ENCODE measurements around the gene NRARP.

DNA sequence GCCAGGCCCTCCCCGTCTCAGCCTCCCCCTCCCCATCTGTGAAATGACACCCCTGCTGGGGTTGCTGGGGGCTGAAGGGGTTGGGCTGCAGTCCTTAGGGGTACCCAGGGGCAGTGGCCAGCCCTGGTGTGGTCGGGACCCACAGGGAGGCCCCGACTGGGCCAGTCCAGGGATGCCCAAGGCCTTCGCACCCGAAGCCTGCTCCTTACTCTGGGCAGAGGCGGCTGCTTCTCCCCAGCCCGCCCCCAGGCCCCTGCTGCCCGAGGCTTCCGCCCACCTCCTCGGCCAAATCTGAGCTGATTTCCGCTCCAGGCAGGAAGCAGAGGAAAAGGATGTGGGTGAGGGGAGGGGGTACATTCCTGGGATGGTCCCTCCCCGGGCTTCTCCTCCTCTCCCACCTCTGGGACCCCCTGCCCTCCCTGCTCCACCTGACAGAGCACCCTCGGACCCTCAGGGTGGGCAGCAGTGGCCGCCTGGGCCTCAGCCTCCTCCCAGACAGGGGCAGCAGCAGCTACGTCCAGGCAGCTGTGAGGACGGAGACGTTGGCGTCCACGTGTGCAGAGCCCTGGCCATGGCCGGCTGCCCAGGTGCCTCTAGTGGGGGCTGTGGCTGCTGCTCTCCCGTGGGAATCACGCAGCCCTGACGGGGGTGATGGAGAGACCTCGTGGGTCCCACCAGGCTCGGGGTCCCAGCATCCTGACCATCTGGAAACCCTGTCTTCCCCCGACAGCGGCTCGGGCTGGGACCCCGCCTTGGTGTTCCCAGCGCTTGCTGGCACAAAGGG is 4.2 kb upstream of the NRARP start:
- TF ChIP-seq, protein P1, sequence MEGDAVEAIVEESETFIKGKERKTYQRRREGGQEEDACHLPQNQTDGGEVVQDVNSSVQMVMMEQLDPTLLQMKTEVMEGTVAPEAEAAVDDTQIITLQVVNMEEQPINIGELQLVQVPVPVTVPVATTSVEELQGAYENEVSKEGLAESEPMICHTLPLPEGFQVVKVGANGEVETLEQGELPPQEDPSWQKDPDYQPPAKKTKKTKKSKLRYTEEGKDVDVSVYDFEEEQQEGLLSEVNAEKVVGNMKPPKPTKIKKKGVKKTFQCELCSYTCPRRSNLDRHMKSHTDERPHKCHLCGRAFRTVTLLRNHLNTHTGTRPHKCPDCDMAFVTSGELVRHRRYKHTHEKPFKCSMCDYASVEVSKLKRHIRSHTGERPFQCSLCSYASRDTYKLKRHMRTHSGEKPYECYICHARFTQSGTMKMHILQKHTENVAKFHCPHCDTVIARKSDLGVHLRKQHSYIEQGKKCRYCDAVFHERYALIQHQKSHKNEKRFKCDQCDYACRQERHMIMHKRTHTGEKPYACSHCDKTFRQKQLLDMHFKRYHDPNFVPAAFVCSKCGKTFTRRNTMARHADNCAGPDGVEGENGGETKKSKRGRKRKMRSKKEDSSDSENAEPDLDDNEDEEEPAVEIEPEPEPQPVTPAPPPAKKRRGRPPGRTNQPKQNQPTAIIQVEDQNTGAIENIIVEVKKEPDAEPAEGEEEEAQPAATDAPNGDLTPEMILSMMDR (IDR thresholded peaks at IDR 0.05) = no peak
- no peak for TF ChIP-seq POLR2A (IDR thresholded peaks at IDR 0.05)
